C4-2B (cell line): ENCODE results near the gene STYXL2.

ENCODE experiments used
- ZFX ChIP-seq: fragments of 450-650 bp; IDR thresholded peaks from 2 replicates; pipeline ENCODE4 v1.6.1; 2017
- TF ChIP-seq, protein P1 (sequence below): fragments of 450-650 bp; conservative IDR thresholded peaks from 2 replicates; pipeline ENCODE4 v1.5.1; 2017; ENCODE audit warnings: mild to moderate bottlenecking

- TF ChIP-seq, protein P1, sequence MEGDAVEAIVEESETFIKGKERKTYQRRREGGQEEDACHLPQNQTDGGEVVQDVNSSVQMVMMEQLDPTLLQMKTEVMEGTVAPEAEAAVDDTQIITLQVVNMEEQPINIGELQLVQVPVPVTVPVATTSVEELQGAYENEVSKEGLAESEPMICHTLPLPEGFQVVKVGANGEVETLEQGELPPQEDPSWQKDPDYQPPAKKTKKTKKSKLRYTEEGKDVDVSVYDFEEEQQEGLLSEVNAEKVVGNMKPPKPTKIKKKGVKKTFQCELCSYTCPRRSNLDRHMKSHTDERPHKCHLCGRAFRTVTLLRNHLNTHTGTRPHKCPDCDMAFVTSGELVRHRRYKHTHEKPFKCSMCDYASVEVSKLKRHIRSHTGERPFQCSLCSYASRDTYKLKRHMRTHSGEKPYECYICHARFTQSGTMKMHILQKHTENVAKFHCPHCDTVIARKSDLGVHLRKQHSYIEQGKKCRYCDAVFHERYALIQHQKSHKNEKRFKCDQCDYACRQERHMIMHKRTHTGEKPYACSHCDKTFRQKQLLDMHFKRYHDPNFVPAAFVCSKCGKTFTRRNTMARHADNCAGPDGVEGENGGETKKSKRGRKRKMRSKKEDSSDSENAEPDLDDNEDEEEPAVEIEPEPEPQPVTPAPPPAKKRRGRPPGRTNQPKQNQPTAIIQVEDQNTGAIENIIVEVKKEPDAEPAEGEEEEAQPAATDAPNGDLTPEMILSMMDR = no peak
- TF ChIP-seq ZFX = no peak
Measured at GRCh38 chr1:167051907-167052306, 42.0 kb upstream of the STYXL2 start.
